Lung (tissue), 12 donors: Measurements from ENCODE around the gene TBRG1. TPM values are rescaled to one million over a fixed set of nuclear protein-coding genes. Genes with fewer than 3 reads are reported as not detected.

Source experiments
- ATAC-seq: fragments of 200-7000 bp; cut with Tn5 transposase; one replicate; pipeline ENCODE4 v1.9.1; 2020; ENCODE audit warnings: moderate number of reproducible peaks; ENCODE audit not compliant: insufficient read depth, low FRiP score
- DNase-seq, 3 donors: peaks; one replicate each; pipeline ENCODE4 v3.0.0-alpha.2; 2013 to 2017
- H3K27ac ChIP-seq, 2 donors: one replicate each; pipeline ENCODE4 v1.5.1; 2013; ENCODE audit warnings: mild to moderate bottlenecking in 2 of 2, moderate library complexity in 2 of 2, control low read depth in 1 of 2, inconsistent platforms in 1 of 2, low read depth in 1 of 2, low read length in 1 of 2
- H3K27me3 ChIP-seq, 3 donors: one replicate each; pipeline ENCODE4 v1.5.1; 2013; ENCODE audit warnings: low read length in 2 of 3; ENCODE audit not compliant: control insufficient read depth in 3 of 3, insufficient read depth in 3 of 3
- H3K36me3 ChIP-seq, 4 donors: one replicate each; pipeline ENCODE4 v1.5.1; 2013; ENCODE audit warnings: low read length in 4 of 4, mild to moderate bottlenecking in 1 of 4, moderate library complexity in 1 of 4; ENCODE audit not compliant: control insufficient read depth in 4 of 4, insufficient read depth in 4 of 4
- H3K4me1 ChIP-seq, 5 donors: one replicate each; pipeline ENCODE4 v1.5.1; 2013; ENCODE audit warnings: low read length in 5 of 5, mild to moderate bottlenecking in 2 of 5, moderate library complexity in 1 of 5; ENCODE audit not compliant: control insufficient read depth in 5 of 5, insufficient read depth in 5 of 5
- H3K4me3 ChIP-seq: one replicate; pipeline ENCODE4 v1.5.1; 2013; ENCODE audit warnings: mild to moderate bottlenecking, control low read depth, moderate library complexity
- H3K9ac ChIP-seq, 2 donors: one replicate each; pipeline ENCODE4 v1.5.1; 2013; ENCODE audit warnings: low read length in 2 of 2, control low read depth in 1 of 2; ENCODE audit not compliant: insufficient read depth in 1 of 2
- H3K9me3 ChIP-seq, 4 donors: one replicate each; pipeline ENCODE4 v1.5.1; 2013; ENCODE audit warnings: low read length in 3 of 4, mild to moderate bottlenecking in 1 of 4, moderate library complexity in 1 of 4; ENCODE audit not compliant: control insufficient read depth in 4 of 4, insufficient read depth in 3 of 4
- WGBS, 2 donors: extraction: QIAGEN DNeasy Blood & Tissue Kit; methylation state at CpG; one replicate each; pipeline ENCODE4 v1.1.7; 2013; 5-methylcytosine and 5-hydroxymethylcytosine counted together
- polyA plus RNA-seq, 2 donors: library from polyadenylated mRNA; stranded (reverse); fragments of 200-250 nt; gene quantifications; one replicate each; pipeline ENCODE4 v1.2.1, GENCODE V29; 2013
- total RNA-seq, 2 donors: library from RNA; depleted of rRNA in 1 of 2; stranded (reverse); fragments of >200 nt in 1 of 2; gene quantifications; one replicate each; pipeline ENCODE4 v1.2.1, GENCODE V29; 2014 to 2021
- TF ChIP-seq, protein P1 (sequence below): IDR thresholded peaks from 2 replicates; pipeline ENCODE4 v1.5.1; 2012; ENCODE audit warnings: mild to moderate bottlenecking; ENCODE audit errors: control extremely low read depth, extremely low read depth
- donor health status: control.
- donor health status: control.
- donor health status: Bipolar disorder and iron deficiency.
- donor health status: healthy.
- donor health status: DM: yes; HTN: yes; CAD: no.

Gene TBRG1
- total and polyA plus RNA-seq, 4 donors = 31.3 to 47.0 (median 37.6) TPM

DNA sequence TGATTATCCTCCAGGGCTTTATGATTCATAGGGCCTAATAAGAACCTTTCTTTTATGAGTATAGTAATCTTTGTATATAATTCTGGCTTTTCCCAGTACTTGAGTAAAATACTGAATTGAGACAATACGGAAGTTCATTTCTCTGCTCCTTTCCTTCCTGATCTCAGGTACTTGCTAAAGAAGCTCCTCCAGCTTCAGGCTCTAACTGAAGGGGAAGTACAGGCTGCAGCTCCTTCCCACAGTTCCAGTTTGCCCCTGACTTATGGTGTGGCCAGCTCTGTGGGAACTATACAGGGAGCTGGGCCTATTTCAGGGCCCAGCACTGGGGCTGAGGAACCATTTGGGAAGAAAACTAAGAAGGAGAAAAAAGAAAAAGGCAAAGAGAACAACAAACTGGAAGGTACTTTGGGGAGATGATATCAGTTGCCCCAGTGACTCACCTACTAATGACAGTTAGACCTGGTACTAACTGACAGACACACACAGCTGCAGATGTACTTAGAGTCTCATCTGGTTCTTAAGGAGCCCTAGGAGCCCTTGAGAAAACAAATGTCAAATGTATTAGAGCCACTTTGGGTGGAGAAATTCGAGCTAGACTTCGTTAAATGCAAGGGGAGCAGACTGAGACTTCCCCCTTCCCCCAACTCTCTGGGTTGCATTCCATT, 3.0 kb downstream of the TBRG1 start:
- H3K9me3 ChIP-seq = no peaks in the 10 kb centered on the region
- H3K4me1 ChIP-seq = peaks cover 0 to 10% (median 4%) of the 10 kb centered on the region in 5 donors
- WGBS, 2 donors = 78 to 92% methylated on average over 3 of the region's 3 CpGs
- H3K27me3 ChIP-seq = no peaks in the 10 kb centered on the region
- H3K4me3 ChIP-seq = no peak overlapping the region
- ATAC-seq (no peak), DNase-seq (no peak)
- no peak overlapping the region for H3K9ac ChIP-seq
- peaks cover 15 to 30% (median 23%) of the 10 kb centered on the region in 4 donors for H3K36me3 ChIP-seq
- no peak overlapping the region for H3K27ac ChIP-seq
- TF ChIP-seq, protein P1, sequence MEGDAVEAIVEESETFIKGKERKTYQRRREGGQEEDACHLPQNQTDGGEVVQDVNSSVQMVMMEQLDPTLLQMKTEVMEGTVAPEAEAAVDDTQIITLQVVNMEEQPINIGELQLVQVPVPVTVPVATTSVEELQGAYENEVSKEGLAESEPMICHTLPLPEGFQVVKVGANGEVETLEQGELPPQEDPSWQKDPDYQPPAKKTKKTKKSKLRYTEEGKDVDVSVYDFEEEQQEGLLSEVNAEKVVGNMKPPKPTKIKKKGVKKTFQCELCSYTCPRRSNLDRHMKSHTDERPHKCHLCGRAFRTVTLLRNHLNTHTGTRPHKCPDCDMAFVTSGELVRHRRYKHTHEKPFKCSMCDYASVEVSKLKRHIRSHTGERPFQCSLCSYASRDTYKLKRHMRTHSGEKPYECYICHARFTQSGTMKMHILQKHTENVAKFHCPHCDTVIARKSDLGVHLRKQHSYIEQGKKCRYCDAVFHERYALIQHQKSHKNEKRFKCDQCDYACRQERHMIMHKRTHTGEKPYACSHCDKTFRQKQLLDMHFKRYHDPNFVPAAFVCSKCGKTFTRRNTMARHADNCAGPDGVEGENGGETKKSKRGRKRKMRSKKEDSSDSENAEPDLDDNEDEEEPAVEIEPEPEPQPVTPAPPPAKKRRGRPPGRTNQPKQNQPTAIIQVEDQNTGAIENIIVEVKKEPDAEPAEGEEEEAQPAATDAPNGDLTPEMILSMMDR = no peak

DNA sequence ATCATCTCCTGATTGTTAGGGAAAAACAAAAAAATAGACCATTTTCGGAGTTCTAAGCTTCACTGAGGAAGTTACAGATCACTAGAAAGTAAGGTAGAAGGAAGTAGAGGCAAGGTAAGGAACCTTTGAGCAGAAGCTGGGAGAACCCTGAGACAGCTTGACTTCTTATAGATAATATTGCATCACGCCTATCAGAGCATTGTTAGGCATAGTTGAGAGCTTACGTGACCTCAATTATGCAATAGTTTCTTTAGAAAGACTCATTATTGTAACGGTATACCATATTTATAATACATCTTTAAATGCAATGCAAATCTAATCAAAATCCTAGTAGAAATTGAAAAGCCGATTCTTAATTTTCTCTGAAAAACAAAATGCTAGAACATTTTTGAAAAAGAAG, 4.9 kb downstream of the TBRG1 start:
- 56 to 80% methylated on average over 5 of the region's 5 CpGs for WGBS, 2 donors
- Histone ChIP-seq H3K27me3 (no peaks in the 10 kb centered on the region), H3K36me3 (peaks cover 28 to 46% (median 38%) of the 10 kb centered on the region in 4 donors), H3K9ac (no peak overlapping the region), H3K4me1 (peaks cover 0 to 10% (median 4%) of the 10 kb centered on the region in 5 donors), H3K27ac (no peak overlapping the region), H3K9me3 (no peaks in the 10 kb centered on the region), H3K4me3 (no peak overlapping the region)
- DNase-seq (no peak), ATAC-seq (no peak)
- TF ChIP-seq, protein P1 = no peak

DNA sequence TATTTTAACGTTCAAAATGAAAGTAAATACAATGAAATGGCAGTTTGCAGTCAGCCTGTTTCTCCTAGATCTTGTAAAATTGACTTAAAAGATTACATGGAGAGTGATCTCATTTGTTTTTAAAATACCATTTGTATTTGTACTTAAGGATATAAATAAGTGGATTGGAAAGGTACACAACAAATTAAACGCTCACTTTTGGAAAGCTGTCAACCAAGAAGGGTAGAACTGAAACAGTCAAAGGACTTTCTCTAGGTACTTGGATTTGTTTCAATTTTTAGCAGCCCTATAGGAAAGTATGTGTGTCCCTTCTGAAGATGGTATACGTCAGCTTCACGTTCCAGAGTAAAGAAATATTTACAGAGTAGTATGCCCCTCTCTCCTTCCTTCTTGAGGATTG, 7.3 kb downstream of the TBRG1 start:
- Histone ChIP-seq H3K9me3 (no peaks in the 10 kb centered on the region), H3K4me3 (no peak overlapping the region), H3K36me3 (peaks cover 30 to 58% (median 46%) of the 10 kb centered on the region in 4 donors), H3K4me1 (no peaks in the 10 kb centered on the region), H3K9ac (no peak overlapping the region), H3K27ac (no peak overlapping the region), H3K27me3 (no peaks in the 10 kb centered on the region)
- 84 to 90% methylated on average over 4 of the region's 4 CpGs for WGBS, 2 donors
- ATAC-seq (no peak), DNase-seq (no peak)
- TF ChIP-seq, protein P1 = no peak

DNA sequence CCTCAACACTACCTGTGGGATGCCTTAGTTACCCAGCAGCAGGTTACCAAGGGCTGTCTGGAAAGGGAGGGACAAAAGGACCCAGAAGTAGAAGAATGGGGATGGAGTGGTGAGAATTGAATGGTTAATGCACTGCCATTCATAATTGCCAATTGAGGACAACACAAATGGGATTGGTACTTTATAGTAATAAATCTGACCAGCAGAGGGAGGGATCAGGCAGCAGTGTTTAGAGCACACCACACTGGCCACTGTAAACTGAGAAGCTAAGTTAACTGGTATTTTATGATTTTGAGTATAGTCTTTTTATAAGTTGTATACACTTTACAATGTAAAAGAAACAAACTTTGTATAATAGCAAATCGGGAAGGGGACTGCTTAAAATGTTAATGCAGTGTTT, 10.7 kb downstream of the TBRG1 start:
- H3K27me3 ChIP-seq = no peaks in the 10 kb centered on the region
- H3K9me3 ChIP-seq = no peaks in the 10 kb centered on the region
- no peak for DNase-seq
- 95 to 97% methylated on average over 1 of the region's 1 CpG for WGBS, 2 donors
- no peak overlapping the region for H3K4me3 ChIP-seq
- no peak overlapping the region for H3K9ac ChIP-seq
- no peak for ATAC-seq
- H3K36me3 ChIP-seq = peaks cover 26 to 43% (median 37%) of the 10 kb centered on the region in 4 donors
- no peaks in the 10 kb centered on the region for H3K4me1 ChIP-seq
- TF ChIP-seq, protein P1 = no peak
- no peak overlapping the region for H3K27ac ChIP-seq
